WERI-Rb-1 (cell line): Measurements from ENCODE around the gene LRIG2.
"Not testable (repeated sequence)": the region's sequence is repeated elsewhere in the genome, so short reads cannot be mapped to it uniquely, and the experiment has no call there.

Source experiments
- DNase-seq: peaks from one replicate; pipeline ENCODE4 v3.0.0-alpha.2; 2020
- H3K27ac ChIP-seq: fragments of 250-450 bp; sonication (Bioruptor Pico); 2 replicates; pipeline ENCODE4 v1.5.1; 2020; ENCODE audit warnings: mild to moderate bottlenecking, moderate library complexity
- H3K27me3 ChIP-seq: fragments of 250-450 bp; sonication (Bioruptor Pico); 2 replicates; pipeline ENCODE4 v1.5.1; 2021; ENCODE audit warnings: mild to moderate bottlenecking, low read depth, moderate library complexity; ENCODE audit not compliant: insufficient read depth, severe bottlenecking
- H3K36me3 ChIP-seq: fragments of 250-450 bp; sonication (Bioruptor Pico); 2 replicates; pipeline ENCODE4 v1.5.1; 2020; ENCODE audit warnings: mild to moderate bottlenecking, moderate library complexity
- H3K4me3 ChIP-seq: 2 replicates; pipeline ENCODE4 v1.5.1; 2011; ENCODE audit warnings: low read depth, mild to moderate bottlenecking, control low read depth, low read length
- H3K9me3 ChIP-seq: fragments of 250-450 bp; sonication (Bioruptor Pico); 2 replicates; pipeline ENCODE4 v1.5.1; 2021; ENCODE audit warnings: mild to moderate bottlenecking, moderate library complexity; ENCODE audit not compliant: severe bottlenecking
- TF ChIP-seq, protein P1 (sequence below): IDR thresholded peaks from 2 replicates; pipeline ENCODE4 v1.5.1; 2011; ENCODE audit warnings: low read depth, mild to moderate bottlenecking, control low read depth, inconsistent platforms, low read length

The LRIG2 gene

GRCh38 chr1:113041569-113042284, 31.3 kb upstream of the LRIG2 start:
- H3K4me3 ChIP-seq, result no peak overlapping the region
- H3K27me3 ChIP-seq, result no peaks in the 10 kb centered on the region
- DNase-seq, result no peak
- H3K27ac ChIP-seq, result no peak overlapping the region; the same call in 1 of the 2 replicates
- no peaks in the 10 kb centered on the region for H3K36me3 ChIP-seq
- H3K9me3 ChIP-seq, result no peaks in the 10 kb centered on the region
- TF ChIP-seq, protein P1, sequence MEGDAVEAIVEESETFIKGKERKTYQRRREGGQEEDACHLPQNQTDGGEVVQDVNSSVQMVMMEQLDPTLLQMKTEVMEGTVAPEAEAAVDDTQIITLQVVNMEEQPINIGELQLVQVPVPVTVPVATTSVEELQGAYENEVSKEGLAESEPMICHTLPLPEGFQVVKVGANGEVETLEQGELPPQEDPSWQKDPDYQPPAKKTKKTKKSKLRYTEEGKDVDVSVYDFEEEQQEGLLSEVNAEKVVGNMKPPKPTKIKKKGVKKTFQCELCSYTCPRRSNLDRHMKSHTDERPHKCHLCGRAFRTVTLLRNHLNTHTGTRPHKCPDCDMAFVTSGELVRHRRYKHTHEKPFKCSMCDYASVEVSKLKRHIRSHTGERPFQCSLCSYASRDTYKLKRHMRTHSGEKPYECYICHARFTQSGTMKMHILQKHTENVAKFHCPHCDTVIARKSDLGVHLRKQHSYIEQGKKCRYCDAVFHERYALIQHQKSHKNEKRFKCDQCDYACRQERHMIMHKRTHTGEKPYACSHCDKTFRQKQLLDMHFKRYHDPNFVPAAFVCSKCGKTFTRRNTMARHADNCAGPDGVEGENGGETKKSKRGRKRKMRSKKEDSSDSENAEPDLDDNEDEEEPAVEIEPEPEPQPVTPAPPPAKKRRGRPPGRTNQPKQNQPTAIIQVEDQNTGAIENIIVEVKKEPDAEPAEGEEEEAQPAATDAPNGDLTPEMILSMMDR, result no peak

DNA sequence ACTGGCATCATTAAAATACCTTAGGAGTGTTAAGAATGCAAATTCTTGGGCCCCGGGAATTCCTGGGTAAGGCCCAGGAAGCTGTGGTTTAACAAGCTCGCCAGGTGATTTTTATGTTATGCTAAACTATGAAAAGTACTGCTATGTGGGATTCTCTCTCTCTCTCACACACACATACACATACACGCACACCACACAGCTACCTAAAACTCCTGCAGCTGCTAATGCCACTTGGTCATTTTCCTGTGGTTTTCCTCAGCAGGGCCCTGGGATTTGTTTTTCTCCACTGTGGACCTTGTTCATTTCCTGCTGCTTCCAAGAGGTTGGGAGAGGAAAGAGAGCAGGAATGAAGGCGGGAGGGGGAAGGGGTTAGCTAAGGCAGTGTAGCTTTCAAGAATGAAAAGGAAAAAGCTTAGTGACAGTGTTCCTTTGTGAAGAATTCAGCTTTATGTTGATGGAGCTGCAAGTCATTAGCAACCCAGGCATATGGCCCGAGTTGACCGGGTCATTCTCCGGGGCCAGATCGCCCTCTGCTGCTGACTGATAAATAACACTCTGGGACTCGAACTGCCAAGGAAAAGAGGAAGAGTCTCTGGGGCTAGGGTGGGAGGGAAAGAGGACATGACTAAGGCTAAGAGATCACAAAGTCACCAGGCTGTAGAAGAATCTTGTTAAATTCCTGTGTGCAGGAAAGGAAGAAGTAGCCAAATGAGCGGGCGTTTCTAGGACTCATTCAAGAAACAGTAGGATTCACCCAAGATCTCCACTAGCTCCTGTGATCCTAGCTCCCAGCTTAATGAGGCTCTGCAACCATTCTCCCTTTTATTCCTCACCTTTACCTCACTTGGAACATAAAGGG, 30.5 kb upstream of the LRIG2 start:
- Histone ChIP-seq H3K4me3 (no peak overlapping the region), H3K36me3 (no peaks in the 10 kb centered on the region), H3K27ac (peak overlapping the region; percentile 54), H3K9me3 (no peaks in the 10 kb centered on the region), H3K27me3 (no peaks in the 10 kb centered on the region)
- DNase-seq, result peak; percentile 81
- TF ChIP-seq, protein P1, result peak; percentile 76

GRCh38 chr1:113043144-113043488, 29.9 kb upstream of the LRIG2 start:
- not testable (repeated sequence) for H3K4me3 ChIP-seq, H3K27ac ChIP-seq, H3K36me3 ChIP-seq, H3K27me3 ChIP-seq, H3K9me3 ChIP-seq, DNase-seq

DNA sequence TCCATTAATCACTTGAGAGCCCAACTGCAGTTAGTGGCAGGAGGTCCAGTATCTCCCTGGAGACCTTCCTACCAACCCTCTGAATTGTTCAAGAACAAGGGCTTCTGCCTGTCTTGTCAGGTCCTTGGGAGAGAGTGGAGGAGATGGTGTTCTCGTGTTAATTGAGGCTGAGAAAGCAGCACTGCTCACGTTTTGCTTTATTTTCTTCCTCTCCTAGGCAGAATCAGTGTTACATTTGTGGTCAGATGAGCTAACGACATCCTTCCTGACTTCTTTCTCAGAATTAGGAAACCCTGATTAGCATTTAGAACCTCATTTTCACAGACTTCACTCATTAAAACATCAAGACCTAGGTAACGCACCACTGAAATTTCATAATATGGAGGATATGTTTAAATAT, 26.4 kb upstream of the LRIG2 start:
- no peak overlapping the region for H3K27ac ChIP-seq
- no peaks in the 10 kb centered on the region for H3K27me3 ChIP-seq
- no peak overlapping the region for H3K4me3 ChIP-seq
- DNase-seq, result no peak
- no peaks in the 10 kb centered on the region for H3K9me3 ChIP-seq
- no peaks in the 10 kb centered on the region for H3K36me3 ChIP-seq
- TF ChIP-seq, protein P1, result no peak

GRCh38 chr1:113048064-113048463, 24.9 kb upstream of the LRIG2 start:
- no peaks in the 10 kb centered on the region for H3K27me3 ChIP-seq
- TF ChIP-seq, protein P1, result no peak
- no peak overlapping the region for H3K4me3 ChIP-seq
- H3K36me3 ChIP-seq, result no peaks in the 10 kb centered on the region
- no peaks in the 10 kb centered on the region for H3K9me3 ChIP-seq
- no peak for DNase-seq
- no peak overlapping the region for H3K27ac ChIP-seq

DNA sequence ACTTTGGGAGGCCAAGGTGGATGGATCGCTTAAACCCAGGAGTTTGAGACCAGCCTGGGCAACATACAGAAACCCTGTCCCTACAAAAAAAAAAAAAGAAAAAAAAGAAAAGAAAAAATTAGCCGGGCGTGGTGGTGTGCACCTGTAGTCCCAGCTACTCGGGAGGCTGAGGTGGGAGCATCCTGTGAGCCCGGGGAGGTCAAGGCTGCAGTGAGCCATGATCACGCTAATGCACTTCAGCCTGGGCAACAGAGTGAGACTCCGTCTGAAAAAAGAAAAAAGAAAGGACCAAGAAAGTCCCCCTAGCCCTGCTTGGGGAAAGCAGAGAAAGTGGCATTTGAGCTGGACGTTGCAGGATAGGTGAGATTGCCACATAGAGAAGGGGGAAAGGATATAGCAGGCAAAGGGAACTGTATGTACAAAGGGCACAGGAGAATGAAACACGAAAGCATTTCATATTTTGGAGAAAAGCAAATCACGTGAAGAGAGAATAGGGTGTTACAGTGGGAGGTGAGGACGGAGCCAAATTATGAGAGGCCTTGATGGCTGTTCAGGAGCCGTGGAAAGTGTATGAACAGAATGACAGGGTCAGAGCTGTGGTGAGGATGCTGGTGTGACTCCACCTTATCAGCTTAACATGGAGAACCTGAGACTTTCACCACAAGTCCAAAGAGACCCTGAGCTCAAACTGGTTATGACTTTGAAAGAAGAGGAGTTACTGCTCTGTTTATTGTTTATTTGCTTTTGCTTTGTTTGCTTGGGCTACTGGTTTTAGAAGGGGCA, 19.5 kb upstream of the LRIG2 start:
- Histone ChIP-seq H3K36me3 (no peaks in the 10 kb centered on the region), H3K27ac (no peak overlapping the region), H3K27me3 (no peaks in the 10 kb centered on the region), H3K4me3 (no peak overlapping the region), H3K9me3 (no peaks in the 10 kb centered on the region)
- TF ChIP-seq, protein P1, result no peak
- DNase-seq, result no peak
